ENCODE results near the gene CTXN2. TPM values are rescaled to one million over a fixed set of nuclear protein-coding genes. Genes with fewer than 3 reads are reported as not detected.

Gene CTXN2
- total RNA-seq: not detected

DNA sequence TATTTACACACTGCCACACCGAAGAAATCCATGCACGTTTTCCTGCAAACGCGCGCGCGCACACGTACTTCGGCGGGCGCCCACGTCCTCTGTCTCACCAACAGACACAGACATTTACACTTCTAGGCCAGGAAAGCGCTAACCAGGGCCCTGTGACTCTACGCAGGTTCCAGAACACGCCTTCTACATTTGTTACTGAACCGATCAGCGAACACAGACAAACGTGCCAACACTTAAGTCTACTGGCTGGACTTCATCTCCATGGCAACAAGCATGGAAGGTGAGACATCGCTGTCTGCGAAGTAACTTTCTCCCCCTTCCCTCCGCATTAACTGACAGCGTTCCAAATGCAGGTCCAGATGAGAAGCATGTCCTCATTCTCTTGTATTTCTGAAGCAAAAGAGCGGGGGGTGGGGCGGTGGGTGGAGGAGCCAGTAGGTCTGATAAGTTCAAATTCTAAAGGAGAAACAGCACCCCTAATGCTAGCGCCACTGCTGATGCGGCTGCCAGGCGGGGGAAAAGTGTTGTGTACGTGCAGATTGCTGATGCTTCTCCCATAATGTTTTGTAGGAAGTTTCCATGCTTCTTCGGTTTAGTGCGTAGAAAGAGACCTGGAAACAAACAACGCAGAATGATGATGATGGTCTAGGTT is at the start of gene CTXN2:
Gene CTXN2, plus strand, starts transcription at position 92 of the 652 bp plus-strand sequence. CDS start 9,636 bp downstream, outside the sequence.
- no peak for DNase-seq
- peaks cover 3% of the 10 kb centered on the region for H3K4me1 Mint-ChIP-seq
- peaks cover 18% of the 10 kb centered on the region for H3K27me3 Mint-ChIP-seq
- H3K9me3 Mint-ChIP-seq: no peaks in the 10 kb centered on the region
- ChIA-PET POLR2A (no interaction called here), CTCF (no interaction called here)
- H3K4me3 Mint-ChIP-seq: no peak within 1 kb of the TSS
- no peak within 1 kb of the TSS for H3K27ac Mint-ChIP-seq
- no peaks in the 10 kb centered on the region for H3K36me3 Mint-ChIP-seq (ENCODE audit: low read depth)

DNA sequence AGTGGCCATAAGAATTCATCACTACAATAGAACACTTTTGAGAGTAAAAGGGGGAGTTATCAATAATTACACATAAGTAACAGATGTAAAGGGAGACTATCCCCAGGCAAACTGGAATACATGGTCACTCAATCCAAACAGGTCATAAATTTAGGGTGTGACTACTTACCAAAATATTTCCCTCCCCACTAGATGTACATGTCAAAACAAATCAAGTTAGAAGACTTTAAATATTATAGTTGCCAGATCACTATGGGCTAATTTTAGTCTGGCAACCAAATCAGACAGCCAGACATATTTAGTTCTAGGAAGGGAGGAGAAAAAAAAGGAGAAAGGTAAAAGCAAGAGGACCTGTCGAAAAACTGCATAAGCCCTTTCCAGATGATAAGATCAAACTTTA is 47.6 kb upstream of the CTXN2 start:
- POLR2A ChIA-PET: no interaction called here
- CTCF ChIA-PET: no interaction called here
- H3K36me3 Mint-ChIP-seq (ENCODE audit: low read depth): peaks cover 9% of the 10 kb centered on the region
- H3K27me3 Mint-ChIP-seq: no peaks in the 10 kb centered on the region
- H3K9me3 Mint-ChIP-seq: no peaks in the 10 kb centered on the region
- no peak overlapping the region for H3K27ac Mint-ChIP-seq
- no peak overlapping the region for H3K4me3 Mint-ChIP-seq
- no peak for DNase-seq
- peaks cover 8% of the 10 kb centered on the region for H3K4me1 Mint-ChIP-seq

GRCh38 chr15:48144889-48145288 is 46.6 kb upstream of the CTXN2 start:
- Mint-ChIP-seq H3K9me3 (no peaks in the 10 kb centered on the region), H3K27ac (no peak overlapping the region), H3K36me3 (ENCODE audit: low read depth) (peaks cover 11% of the 10 kb centered on the region), H3K27me3 (no peaks in the 10 kb centered on the region), H3K4me1 (peaks cover 8% of the 10 kb centered on the region), H3K4me3 (no peak overlapping the region)
- ChIA-PET CTCF (no interaction called here), POLR2A (no interaction called here)
- no peak for DNase-seq

DNA sequence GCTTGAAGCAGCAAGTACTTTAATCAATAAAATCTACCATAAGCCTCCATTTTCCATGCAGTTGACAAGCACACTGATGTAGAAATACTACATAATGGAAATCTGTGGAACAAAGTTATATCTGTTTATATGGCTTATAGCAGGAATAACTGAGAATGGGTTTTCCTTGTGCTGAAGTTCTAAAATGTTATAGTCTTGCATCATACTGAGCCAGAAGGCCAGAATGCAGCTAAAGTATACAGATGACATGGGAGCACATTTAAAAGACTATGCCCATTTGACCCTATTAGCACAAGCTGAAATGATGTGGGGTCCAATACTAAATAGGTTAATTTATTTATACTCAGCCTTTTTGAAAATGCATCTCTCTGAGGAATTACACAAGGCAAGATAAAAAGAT is 45.5 kb upstream of the CTXN2 start:
- DNase-seq: no peak
- Mint-ChIP-seq H3K27me3 (no peaks in the 10 kb centered on the region), H3K36me3 (ENCODE audit: low read depth) (peaks cover 11% of the 10 kb centered on the region), H3K4me3 (no peak overlapping the region), H3K4me1 (peaks cover 8% of the 10 kb centered on the region), H3K9me3 (no peaks in the 10 kb centered on the region), H3K27ac (no peak overlapping the region)
- ChIA-PET POLR2A (no interaction called here), CTCF (no interaction called here)

GRCh38 chr15:48147358-48147757 is 44.1 kb upstream of the CTXN2 start:
- CTCF ChIA-PET: no interaction called here
- Mint-ChIP-seq H3K27me3 (no peaks in the 10 kb centered on the region), H3K9me3 (no peaks in the 10 kb centered on the region)

GRCh38 chr15:48149858-48150257 is 41.6 kb upstream of the CTXN2 start:
- CTCF ChIA-PET: no interaction called here
- Mint-ChIP-seq H3K36me3 (ENCODE audit: low read depth) (peaks cover 18% of the 10 kb centered on the region), H3K9me3 (no peaks in the 10 kb centered on the region), H3K27ac (no peak overlapping the region), H3K4me3 (no peak overlapping the region), H3K4me1 (peaks cover 3% of the 10 kb centered on the region), H3K27me3 (no peaks in the 10 kb centered on the region)
- POLR2A ChIA-PET: no interaction called here
- no peak for DNase-seq

More at GRCh38 chr15:48147358-48147757, 44.1 kb upstream of the CTXN2 start:
- no peak overlapping the region for H3K4me3 Mint-ChIP-seq
- no peak for DNase-seq
- peaks cover 8% of the 10 kb centered on the region for H3K4me1 Mint-ChIP-seq
- H3K27ac Mint-ChIP-seq: no peak overlapping the region
- H3K36me3 Mint-ChIP-seq (ENCODE audit: low read depth): peaks cover 13% of the 10 kb centered on the region
- POLR2A ChIA-PET: no interaction called here

GRCh38 chr15:48153526-48153925 is 37.9 kb upstream of the CTXN2 start:
- Mint-ChIP-seq H3K4me3 (no peak overlapping the region), H3K36me3 (ENCODE audit: low read depth) (peaks cover 19% of the 10 kb centered on the region), H3K27me3 (no peaks in the 10 kb centered on the region), H3K9me3 (no peaks in the 10 kb centered on the region), H3K27ac (no peak overlapping the region), H3K4me1 (no peaks in the 10 kb centered on the region)
- ChIA-PET CTCF (interaction anchor here (1.2 kb wide), 1 partner anchor 8 kb away, joined by 3 read pairs; no protein-coding TSS in a partner anchor), POLR2A (no interaction called here)
- DNase-seq: no peak

DNA sequence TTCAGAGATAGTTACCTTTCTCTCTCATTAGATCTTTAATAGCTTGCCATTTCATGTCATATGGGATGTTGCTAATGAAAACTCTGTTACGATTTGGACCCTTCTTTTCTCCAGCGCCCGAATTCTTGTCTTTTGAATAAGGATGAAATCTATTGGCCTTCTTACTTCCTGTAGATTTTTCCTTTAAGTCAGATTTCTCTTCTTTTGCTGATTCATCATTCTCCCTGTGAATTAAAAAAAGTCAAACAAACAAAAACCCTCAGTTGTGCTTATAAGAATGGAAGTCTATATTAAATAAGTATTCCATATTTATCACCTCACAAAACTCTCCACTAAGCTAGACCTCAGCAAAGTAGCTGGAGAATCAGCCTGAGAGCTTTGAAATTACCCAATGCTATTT is 22.8 kb upstream of the CTXN2 start:
- Mint-ChIP-seq H3K9me3 (peaks cover 5% of the 10 kb centered on the region), H3K4me1 (no peaks in the 10 kb centered on the region), H3K27me3 (no peaks in the 10 kb centered on the region), H3K4me3 (no peak overlapping the region), H3K36me3 (ENCODE audit: low read depth) (peaks cover 17% of the 10 kb centered on the region), H3K27ac (no peak overlapping the region)
- ChIA-PET POLR2A (no interaction called here), CTCF (no interaction called here)
- DNase-seq: no peak

DNA sequence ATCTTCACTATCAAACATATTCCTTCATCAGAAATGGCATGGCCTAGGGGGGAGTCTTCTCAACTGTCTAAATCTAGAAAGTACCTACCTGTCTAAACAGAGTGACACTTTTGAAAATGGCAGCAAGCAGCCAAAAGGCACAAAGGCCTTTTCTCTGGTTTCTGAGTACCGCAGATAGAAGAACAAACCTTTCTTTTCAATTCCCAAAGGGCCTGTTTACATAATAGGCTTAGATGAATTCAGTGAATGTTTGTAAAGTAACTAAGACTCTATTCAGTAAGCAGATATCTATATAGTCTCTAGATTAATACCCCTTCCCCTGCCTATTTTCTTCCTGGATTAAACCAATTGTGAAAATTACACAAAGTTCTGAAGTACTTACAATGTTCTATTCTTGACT is 20.5 kb upstream of the CTXN2 start:
- Mint-ChIP-seq H3K4me3 (no peak overlapping the region), H3K9me3 (peaks cover 5% of the 10 kb centered on the region), H3K4me1 (peaks cover 6% of the 10 kb centered on the region), H3K36me3 (ENCODE audit: low read depth) (peaks cover 17% of the 10 kb centered on the region), H3K27me3 (no peaks in the 10 kb centered on the region), H3K27ac (no peak overlapping the region)
- DNase-seq: no peak
- ChIA-PET CTCF (no interaction called here), POLR2A (no interaction called here)

- Mint-ChIP-seq H3K4me3 (no peak overlapping the region), H3K27me3 (peaks cover 11% of the 10 kb centered on the region), H3K36me3 (ENCODE audit: low read depth) (peaks cover 2% of the 10 kb centered on the region), H3K27ac (no peak overlapping the region), H3K9me3 (peaks cover 5% of the 10 kb centered on the region), H3K4me1 (peaks cover 19% of the 10 kb centered on the region)
- DNase-seq: no peak
- POLR2A ChIA-PET: no interaction called here
- CTCF ChIA-PET: no interaction called here
Measured at GRCh38 chr15:48175126-48175525, 16.3 kb upstream of the CTXN2 start.

DNA sequence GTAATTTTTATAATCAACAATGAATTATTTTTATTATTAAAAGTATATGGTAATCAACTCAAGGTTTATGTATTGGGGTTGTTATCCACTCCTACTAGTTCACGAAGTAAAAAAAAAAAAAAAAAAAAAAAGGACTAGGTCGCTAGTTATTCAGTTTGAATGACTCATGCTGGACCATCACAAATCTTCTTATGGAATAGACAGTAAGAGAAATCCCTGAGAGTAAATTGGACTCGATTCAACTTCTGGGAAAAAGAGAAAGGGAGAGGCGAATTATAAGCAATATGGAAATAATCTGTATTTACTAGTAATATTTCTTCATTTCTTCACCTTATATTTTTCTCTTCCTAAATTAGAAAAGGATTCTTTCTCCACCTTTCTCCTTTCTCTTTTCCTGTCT is 15.4 kb upstream of the CTXN2 start:
- POLR2A ChIA-PET: no interaction called here
- CTCF ChIA-PET: no interaction called here
- Mint-ChIP-seq H3K27me3 (peaks cover 13% of the 10 kb centered on the region), H3K27ac (no peak overlapping the region), H3K4me1 (peaks cover 19% of the 10 kb centered on the region), H3K36me3 (ENCODE audit: low read depth) (peaks cover 2% of the 10 kb centered on the region), H3K4me3 (no peak overlapping the region), H3K9me3 (peaks cover 5% of the 10 kb centered on the region)
- DNase-seq: no peak

GRCh38 chr15:48176957-48177356 is 14.5 kb upstream of the CTXN2 start:
- H3K27ac Mint-ChIP-seq: no peak overlapping the region
- ChIA-PET CTCF (no interaction called here), POLR2A (interaction anchor here (0.9 to 1.8 kb wide), 2 partner anchors 155 to 159 kb away, joined by 4 to 20 read pairs; partner anchors contain the start of gene DUT)
- peaks cover 14% of the 10 kb centered on the region for H3K27me3 Mint-ChIP-seq
- peaks cover 5% of the 10 kb centered on the region for H3K9me3 Mint-ChIP-seq
- peaks cover 19% of the 10 kb centered on the region for H3K4me1 Mint-ChIP-seq
- peaks cover 2% of the 10 kb centered on the region for H3K36me3 Mint-ChIP-seq (ENCODE audit: low read depth)
- H3K4me3 Mint-ChIP-seq: peak overlapping the region; percentile 76
- no peak for DNase-seq

DNA sequence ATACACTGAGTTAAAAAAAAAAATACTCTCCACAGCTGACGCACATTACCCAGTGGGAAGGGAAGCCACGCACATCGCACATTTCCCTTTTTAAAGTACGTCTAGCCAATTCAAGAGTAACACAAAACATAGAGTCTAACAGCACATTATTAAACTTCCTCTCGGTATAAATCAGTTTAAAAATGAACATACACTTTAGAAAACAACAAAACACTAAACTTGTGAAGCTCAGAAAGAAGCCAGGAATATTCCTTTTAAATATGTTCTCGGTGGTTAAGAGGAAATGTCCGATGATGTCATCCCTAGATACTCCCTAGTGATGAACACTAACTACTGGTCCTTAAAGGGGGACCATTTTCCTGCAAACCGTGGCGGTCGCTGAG is 14.1 kb upstream of the CTXN2 start:
- Mint-ChIP-seq H3K27ac (peak overlapping the region; percentile 71), H3K36me3 (ENCODE audit: low read depth) (peaks cover 2% of the 10 kb centered on the region), H3K4me3 (peak overlapping the region; percentile 76), H3K27me3 (peaks cover 17% of the 10 kb centered on the region), H3K9me3 (peaks cover 5% of the 10 kb centered on the region), H3K4me1 (peaks cover 19% of the 10 kb centered on the region)
- ChIA-PET CTCF (no interaction called here), POLR2A (interaction anchor here (0.9 to 1.8 kb wide), 2 partner anchors 154 to 159 kb away, joined by 4 to 20 read pairs; partner anchors contain the start of gene DUT)
- DNase-seq: no peak
